K562 (cell line): ENCODE measurements around the gene RPL7L1. TPM values are rescaled to one million over a fixed set of nuclear protein-coding genes. Genes with fewer than 3 reads are reported as not detected.
A peak's percentile ranks its signal among the peaks of the same experiment; 100 is the strongest.

Source experiments
- FOXJ2 ChIP-seq: fragments of 200-800 bp; sonication (Bioruptor generic); IDR thresholded peaks from 2 replicates; pipeline ENCODE4 v1.6.1; 2016; ENCODE audit warnings: missing genetic modification characterization, missing compliant biosample characterization
- GTF2A2 ChIP-seq: IDR thresholded peaks from 2 replicates; pipeline ENCODE4 v1.6.1; 2016; ENCODE audit warnings: mild to moderate bottlenecking, missing genetic modification characterization, missing compliant biosample characterization
- MCM5 ChIP-seq: fragments of 450-650 bp; IDR thresholded peaks from 2 replicates; pipeline ENCODE4 v1.6.1; 2016; ENCODE audit warnings: low read depth
- NR0B1 ChIP-seq: fragments of 450-650 bp; IDR thresholded peaks from one replicate; pipeline ENCODE4 v1.6.1; 2018; ENCODE audit warnings: mild to moderate bottlenecking, moderate library complexity; ENCODE audit not compliant: partially characterized antibody
- RFX5 ChIP-seq: IDR thresholded peaks from 2 replicates; pipeline ENCODE4 v1.6.1; 2011; ENCODE audit warnings: low read depth, mild to moderate bottlenecking, improper control_type of control experiment, low read length
- ZNF311 ChIP-seq: fragments of 250-450 bp; sonication (Bioruptor Pico); IDR thresholded peaks from 2 replicates; pipeline ENCODE4 v1.4.0; 2020; ENCODE audit warnings: mild to moderate bottlenecking, moderate library complexity
- ZNF318 ChIP-seq, 2 experiments: fragments of 450-650 bp; IDR thresholded peaks; 2 replicates each; pipeline ENCODE4 v1.6.1; 2016; ENCODE audit warnings: mild to moderate bottlenecking in 2 of 2, borderline replicate concordance in 1 of 2, low read depth in 1 of 2, moderate library complexity in 1 of 2
- polyA plus RNA-seq, 8 experiments: library from polyadenylated mRNA; depleted of rRNA in 4 of 8; stranded (reverse) in 5 of 8; unstranded in 3 of 8; fragments of >200 nt; fragmentation: Nextera tagmentation in 2 of 8; fragmentation: Illumina TruSeq in 1 of 8; extraction: Ambion mirVana in 2 of 8; extraction: Trizol in 1 of 8; gene quantifications; 2 replicates each; pipeline versions ENCODE4 v1.2.1 to v1.2.3, GENCODE V29; 2011 to 2014; ENCODE audit warnings: inconsistent platforms in 1 of 8, missing spikeins in 1 of 8
- total RNA-seq, 7 experiments: library from RNA; depleted of rRNA in 6 of 7; stranded (reverse); fragments of >200 nt in 6 of 7; fragmentation: Illumina TruSeq in 2 of 7; extraction: Trizol in 2 of 7; gene quantifications; 2 replicates each; pipeline versions ENCODE4 v1.2.1 to v1.2.3, GENCODE V29; 2011 to 2021; ENCODE audit warnings: low replicate concordance in 1 of 7

Gene RPL7L1
- total and polyA plus RNA-seq, 9 of the 15 experiments (the other 6 are each of a cell fraction or from before 2014, with no cell fraction given): 129 to 259 (median 164) TPM

GRCh38 chr6:42879372-42880239, at the start of gene RPL7L1 (continued):
- peak; percentile 98 for TF ChIP-seq FOXJ2
- no peak for TF ChIP-seq ZNF311 (CRISPR knock-in tag)
- no peak for TF ChIP-seq MCM5
- TF ChIP-seq RFX5: no peak
- TF ChIP-seq NR0B1: no peak
- TF ChIP-seq GTF2A2 (tag): peak; percentile 60; the same call in 1 of the 2 replicates
- peak in 1 of 2 experiments; percentile 96; a peak in 2 of 4 replicates for TF ChIP-seq ZNF318 (IDR thresholded peaks at IDR 0.05; ENCODE audit: borderline replicate concordance in 1 of 2, low read depth in 1 of 2)
